SK-N-SH treated with all-trans-retinoic acid at 6 μM for 48 hours (cell line): ENCODE measurements around the gene THSD7A.

Experiments used
- ARNTL ChIP-seq: fragments of 450-650 bp; formaldehyde crosslinking; IDR thresholded peaks from 2 replicates; pipeline ENCODE4 v1.5.0; 2020; ENCODE audit warnings: low read depth, mild to moderate bottlenecking, moderate library complexity, borderline replicate concordance
- ISL1 ChIP-seq: fragments of 250-450 bp; sonication (Bioruptor Pico); IDR thresholded peaks from 2 replicates; pipeline ENCODE4 v2.1.2; 2022; ENCODE audit warnings: mild to moderate bottlenecking, moderate library complexity
- PATZ1 ChIP-seq: fragments of 250-450 bp; sonication (Bioruptor Pico); IDR thresholded peaks from 2 replicates; pipeline ENCODE4 v1.8.0; 2020; ENCODE audit warnings: mild to moderate bottlenecking, moderate library complexity, borderline replicate concordance
- SNAI2 ChIP-seq: fragments of 250-450 bp; sonication (Bioruptor Pico); IDR thresholded peaks from 2 replicates; pipeline ENCODE4 v1.5.0; 2020; ENCODE audit warnings: mild to moderate bottlenecking, moderate library complexity
- TOX ChIP-seq: fragments of 250-450 bp; sonication (Bioruptor Pico); IDR thresholded peaks from 2 replicates; pipeline ENCODE4 v1.8.0; 2021; ENCODE audit warnings: mild to moderate bottlenecking, moderate library complexity, borderline replicate concordance
- ZC3H10 ChIP-seq: fragments of 250-450 bp; sonication (Bioruptor Pico); IDR thresholded peaks from 2 replicates; pipeline ENCODE4 v1.5.1; 2021; ENCODE audit warnings: mild to moderate bottlenecking, moderate library complexity
- ZFP3 ChIP-seq: fragments of 250-450 bp; sonication (Bioruptor Pico); IDR thresholded peaks from 2 replicates; pipeline ENCODE4 v1.5.0; 2020; ENCODE audit warnings: mild to moderate bottlenecking, moderate library complexity
- ZFP30 ChIP-seq: fragments of 450-650 bp; formaldehyde crosslinking; IDR thresholded peaks from 2 replicates; pipeline ENCODE4 v1.5.0; 2022; ENCODE audit warnings: mild to moderate bottlenecking, moderate library complexity
- ZNF565 ChIP-seq: fragments of 450-650 bp; formaldehyde crosslinking; conservative IDR thresholded peaks from 2 replicates; pipeline ENCODE4 v1.5.0; 2020; ENCODE audit warnings: low read depth, mild to moderate bottlenecking, moderate library complexity
- TF ChIP-seq, protein P1 (sequence below): fragments of 250-450 bp; sonication (Bioruptor Pico); IDR thresholded peaks from 2 replicates; pipeline ENCODE4 v1.5.0; 2020; ENCODE audit warnings: mild to moderate bottlenecking, moderate library complexity
- TF ChIP-seq, protein P2 (sequence below): fragments of 250-450 bp; sonication (Bioruptor Pico); IDR thresholded peaks from 2 replicates; pipeline ENCODE4 v1.8.0; 2021; ENCODE audit warnings: low read depth, mild to moderate bottlenecking, moderate library complexity, borderline replicate concordance

- TF ChIP-seq ZC3H10 (CRISPR knock-in tag) (no peak), PATZ1 (CRISPR knock-in tag) (no peak), ZFP30 (no peak), TOX (CRISPR knock-in tag) (no peak), ZFP3 (CRISPR knock-in tag) (no peak), ARNTL (CRISPR knock-in tag) (no peak), ZNF565 (CRISPR knock-in tag) (no peak), SNAI2 (CRISPR knock-in tag) (no peak), ISL1 (CRISPR knock-in tag) (no peak; the same call in none of the 2 replicates)
- TF ChIP-seq, protein P1, sequence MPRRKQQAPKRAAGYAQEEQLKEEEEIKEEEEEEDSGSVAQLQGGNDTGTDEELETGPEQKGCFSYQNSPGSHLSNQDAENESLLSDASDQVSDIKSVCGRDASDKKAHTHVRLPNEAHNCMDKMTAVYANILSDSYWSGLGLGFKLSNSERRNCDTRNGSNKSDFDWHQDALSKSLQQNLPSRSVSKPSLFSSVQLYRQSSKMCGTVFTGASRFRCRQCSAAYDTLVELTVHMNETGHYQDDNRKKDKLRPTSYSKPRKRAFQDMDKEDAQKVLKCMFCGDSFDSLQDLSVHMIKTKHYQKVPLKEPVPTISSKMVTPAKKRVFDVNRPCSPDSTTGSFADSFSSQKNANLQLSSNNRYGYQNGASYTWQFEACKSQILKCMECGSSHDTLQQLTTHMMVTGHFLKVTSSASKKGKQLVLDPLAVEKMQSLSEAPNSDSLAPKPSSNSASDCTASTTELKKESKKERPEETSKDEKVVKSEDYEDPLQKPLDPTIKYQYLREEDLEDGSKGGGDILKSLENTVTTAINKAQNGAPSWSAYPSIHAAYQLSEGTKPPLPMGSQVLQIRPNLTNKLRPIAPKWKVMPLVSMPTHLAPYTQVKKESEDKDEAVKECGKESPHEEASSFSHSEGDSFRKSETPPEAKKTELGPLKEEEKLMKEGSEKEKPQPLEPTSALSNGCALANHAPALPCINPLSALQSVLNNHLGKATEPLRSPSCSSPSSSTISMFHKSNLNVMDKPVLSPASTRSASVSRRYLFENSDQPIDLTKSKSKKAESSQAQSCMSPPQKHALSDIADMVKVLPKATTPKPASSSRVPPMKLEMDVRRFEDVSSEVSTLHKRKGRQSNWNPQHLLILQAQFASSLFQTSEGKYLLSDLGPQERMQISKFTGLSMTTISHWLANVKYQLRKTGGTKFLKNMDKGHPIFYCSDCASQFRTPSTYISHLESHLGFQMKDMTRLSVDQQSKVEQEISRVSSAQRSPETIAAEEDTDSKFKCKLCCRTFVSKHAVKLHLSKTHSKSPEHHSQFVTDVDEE (CRISPR knock-in tag) = no peak
- TF ChIP-seq, protein P2, sequence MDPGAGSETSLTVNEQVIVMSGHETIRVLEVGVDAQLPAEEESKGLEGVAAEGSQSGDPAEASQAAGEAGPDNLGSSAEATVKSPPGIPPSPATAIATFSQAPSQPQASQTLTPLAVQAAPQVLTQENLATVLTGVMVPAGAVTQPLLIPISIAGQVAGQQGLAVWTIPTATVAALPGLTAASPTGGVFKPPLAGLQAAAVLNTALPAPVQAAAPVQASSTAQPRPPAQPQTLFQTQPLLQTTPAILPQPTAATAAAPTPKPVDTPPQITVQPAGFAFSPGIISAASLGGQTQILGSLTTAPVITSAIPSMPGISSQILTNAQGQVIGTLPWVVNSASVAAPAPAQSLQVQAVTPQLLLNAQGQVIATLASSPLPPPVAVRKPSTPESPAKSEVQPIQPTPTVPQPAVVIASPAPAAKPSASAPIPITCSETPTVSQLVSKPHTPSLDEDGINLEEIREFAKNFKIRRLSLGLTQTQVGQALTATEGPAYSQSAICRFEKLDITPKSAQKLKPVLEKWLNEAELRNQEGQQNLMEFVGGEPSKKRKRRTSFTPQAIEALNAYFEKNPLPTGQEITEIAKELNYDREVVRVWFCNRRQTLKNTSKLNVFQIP (CRISPR knock-in tag) = no peak
Observed at GRCh38 chr7:11436316-11436715, 395.7 kb downstream of the THSD7A start.
